Gastroesophageal sphincter (tissue), 4 donors: ENCODE measurements around the gene FSD2. TPM values are rescaled to one million over a fixed set of nuclear protein-coding genes. Genes with fewer than 3 reads are reported as not detected.

Source experiments
- ATAC-seq: fragments of 150-250 bp; one replicate; pipeline ENCODE4 v1.9.1; 2016; ENCODE audit warnings: mild to moderate bottlenecking, moderate library complexity
- H3K27ac ChIP-seq, 4 donors: fragments of 200-600 bp; sonication (generic) in 3 of 4; 1 replicate in 3 of 4; 2 replicates in 1 of 4; pipeline ENCODE4 v1.5.1; 2016 to 2019
- H3K27me3 ChIP-seq: fragments of 200-600 bp; sonication (generic); one replicate; pipeline ENCODE4 v1.5.1; 2019
- H3K36me3 ChIP-seq, 2 donors: fragments of 200-600 bp; sonication (generic); one replicate each; pipeline ENCODE4 v1.5.1; 2019; ENCODE audit warnings: control low read depth in 1 of 2
- H3K4me1 ChIP-seq, 3 donors: fragments of 200-600 bp; sonication (generic); 1 replicate in 2 of 3; 2 replicates in 1 of 3; pipeline ENCODE4 v1.5.1; 2016 to 2019; ENCODE audit warnings: control low read depth in 2 of 3
- H3K4me3 ChIP-seq, 2 donors: fragments of 200-600 bp; sonication (generic); one replicate each; pipeline ENCODE4 v1.5.1; 2019; ENCODE audit warnings: mild to moderate bottlenecking in 1 of 2, moderate library complexity in 1 of 2
- H3K9me3 ChIP-seq, 3 donors: fragments of 200-600 bp; sonication (generic); one replicate each; pipeline ENCODE4 v1.5.1; 2017 to 2019; ENCODE audit warnings: control low read depth in 2 of 3
- CTCF ChIP-seq, 4 experiments: fragments of 200-600 bp in 2 of 4; fragments of 450-650 bp in 2 of 4; sonication (generic) in 1 of 4; IDR thresholded peaks; one replicate each; pipeline ENCODE4 v1.5.1; 2017 to 2019; ENCODE audit warnings: antibody characterized with exemption in 4 of 4, mild to moderate bottlenecking in 2 of 4, moderate library complexity in 2 of 4
- EP300 ChIP-seq: sonication (generic); formaldehyde crosslinking; IDR thresholded peaks from one replicate; pipeline ENCODE4 v1.6.1; 2017; ENCODE audit warnings: antibody characterized with exemption, mild to moderate bottlenecking
- POLR2A ChIP-seq, 2 donors: fragments of 450-650 bp; IDR thresholded peaks; one replicate each; pipeline ENCODE4 v1.6.1; 2017; ENCODE audit warnings: antibody characterized with exemption in 2 of 2, mild to moderate bottlenecking in 2 of 2, moderate library complexity in 1 of 2
- POLR2AphosphoS5 ChIP-seq: sonication (generic); formaldehyde crosslinking; IDR thresholded peaks from one replicate; pipeline ENCODE4 v1.6.1; 2017; ENCODE audit warnings: antibody characterized with exemption
- WGBS, 2 donors: methylation state at CpG; one replicate each; pipeline ENCODE4 v1.1.5; 2018; ENCODE audit warnings: low coverage in 1 of 2; 5-methylcytosine and 5-hydroxymethylcytosine counted together
- total RNA-seq, 4 donors: library from RNA; depleted of rRNA; stranded (reverse); fragments of >200 nt; gene quantifications; one replicate each; pipeline ENCODE4 v1.1.0, GENCODE V29; 2016

The FSD2 gene
- total RNA-seq, 4 donors from 2014 or later = not detected

GRCh38 chr15:82749951-82750830, 55.7 kb downstream of the FSD2 start:
- Histone ChIP-seq H3K9me3 (no peaks in the 10 kb centered on the region), H3K4me3 (peak overlapping the region; percentile 57 to 74), H3K27ac (peak overlapping the region; percentile 84 to 97 (median 89)), H3K4me1 (peaks cover 0 to 35% (median 19%) of the 10 kb centered on the region in 3 donors), H3K27me3 (no peaks in the 10 kb centered on the region), H3K36me3 (peaks cover 0 to 27% of the 10 kb centered on the region in 2 donors)
- no peak for TF ChIP-seq EP300
- peak; percentile 44 to 59 for TF ChIP-seq POLR2A (IDR thresholded peaks at IDR 0.05)
- TF ChIP-seq CTCF (IDR thresholded peaks at IDR 0.05) = peak in 1 of 4 experiments; percentile 17
- peak; percentile 92 for TF ChIP-seq POLR2AphosphoS5
- ATAC-seq = peak; percentile 97
- WGBS, 2 donors = 0% methylated on average over 18 to 32 of the region's 47 CpGs

GRCh38 chr15:82748315-82748714, 57.6 kb downstream of the FSD2 start:
- Histone ChIP-seq H3K36me3 (peaks cover 0 to 13% of the 10 kb centered on the region in 2 donors), H3K4me3 (no peak overlapping the region), H3K4me1 (peaks cover 0 to 33% (median 19%) of the 10 kb centered on the region in 3 donors), H3K9me3 (no peaks in the 10 kb centered on the region), H3K27ac (no peak overlapping the region), H3K27me3 (no peaks in the 10 kb centered on the region)
- TF ChIP-seq POLR2A (IDR thresholded peaks at IDR 0.05) (no peak), EP300 (no peak), POLR2AphosphoS5 (no peak), CTCF (IDR thresholded peaks at IDR 0.05) (no peak)
- ATAC-seq = no peak

- H3K36me3 ChIP-seq = no peaks in the 10 kb centered on the region
- H3K9me3 ChIP-seq = no peaks in the 10 kb centered on the region
- no peak overlapping the region for H3K4me3 ChIP-seq
- no peaks in the 10 kb centered on the region for H3K4me1 ChIP-seq
- H3K27ac ChIP-seq = no peak overlapping the region
- no peak for ATAC-seq
- 78 to 88% methylated on average over 1 of the region's 1 CpG for WGBS, 2 donors
- no peaks in the 10 kb centered on the region for H3K27me3 ChIP-seq
- no peak for TF ChIP-seq EP300
These were observed 62.1 kb downstream of the FSD2 start for GRCh38 chr15:82743810-82744209.

GRCh38 chr15:82742134-82742533, 63.7 kb downstream of the FSD2 start:
- no peaks in the 10 kb centered on the region for H3K9me3 ChIP-seq
- no peak for TF ChIP-seq CTCF (IDR thresholded peaks at IDR 0.05)
- no peak for TF ChIP-seq EP300
- no peak for TF ChIP-seq POLR2AphosphoS5
- TF ChIP-seq POLR2A (IDR thresholded peaks at IDR 0.05) = no peak
- H3K36me3 ChIP-seq = peaks cover 0 to 12% of the 10 kb centered on the region in 2 donors
- no peaks in the 10 kb centered on the region for H3K4me1 ChIP-seq
- H3K27ac ChIP-seq = no peak overlapping the region
- H3K4me3 ChIP-seq = no peak overlapping the region
- 77 to 88% methylated on average over 3 of the region's 3 CpGs for WGBS, 2 donors
- ATAC-seq = no peak
- no peaks in the 10 kb centered on the region for H3K27me3 ChIP-seq

- no peaks in the 10 kb centered on the region for H3K9me3 ChIP-seq
- no peak for ATAC-seq
- 63 to 88% methylated on average over 2 of the region's 2 CpGs for WGBS, 2 donors
These were observed 66.8 kb downstream of the FSD2 start for GRCh38 chr15:82739086-82739485.

GRCh38 chr15:82737975-82738374, 67.9 kb downstream of the FSD2 start:
- no peak overlapping the region for H3K4me3 ChIP-seq
- ATAC-seq = no peak
- no peak for TF ChIP-seq CTCF (IDR thresholded peaks at IDR 0.05)
- no peak for TF ChIP-seq EP300
- no peak for TF ChIP-seq POLR2A (IDR thresholded peaks at IDR 0.05)
- no peak for TF ChIP-seq POLR2AphosphoS5
- WGBS, 2 donors = 83 to 93% methylated on average over 2 of the region's 2 CpGs
- H3K27me3 ChIP-seq = no peaks in the 10 kb centered on the region
- H3K27ac ChIP-seq = no peak overlapping the region
- no peaks in the 10 kb centered on the region for H3K9me3 ChIP-seq
- peaks cover 0 to 31% of the 10 kb centered on the region in 2 donors for H3K36me3 ChIP-seq
- H3K4me1 ChIP-seq = no peaks in the 10 kb centered on the region

More at GRCh38 chr15:82739086-82739485, 66.8 kb downstream of the FSD2 start:
- TF ChIP-seq POLR2A (IDR thresholded peaks at IDR 0.05) = no peak
- no peaks in the 10 kb centered on the region for H3K4me1 ChIP-seq
- no peaks in the 10 kb centered on the region for H3K27me3 ChIP-seq
- peaks cover 0 to 31% of the 10 kb centered on the region in 2 donors for H3K36me3 ChIP-seq
- H3K4me3 ChIP-seq = no peak overlapping the region
- no peak overlapping the region for H3K27ac ChIP-seq
